ENCODE results near the gene CYP2R1. TPM values are rescaled to one million over a fixed set of nuclear protein-coding genes. Genes with fewer than 3 reads are reported as not detected.
A peak's percentile ranks its signal among the peaks of the same experiment; 100 is the strongest.
"Not testable (repeated sequence)": the region's sequence is repeated elsewhere in the genome, so short reads cannot be mapped to it uniquely, and the experiment has no call there.

The CYP2R1 gene
- total RNA-seq, 2 donors from 2014 or later: 7.6 to 29.1 TPM

DNA sequence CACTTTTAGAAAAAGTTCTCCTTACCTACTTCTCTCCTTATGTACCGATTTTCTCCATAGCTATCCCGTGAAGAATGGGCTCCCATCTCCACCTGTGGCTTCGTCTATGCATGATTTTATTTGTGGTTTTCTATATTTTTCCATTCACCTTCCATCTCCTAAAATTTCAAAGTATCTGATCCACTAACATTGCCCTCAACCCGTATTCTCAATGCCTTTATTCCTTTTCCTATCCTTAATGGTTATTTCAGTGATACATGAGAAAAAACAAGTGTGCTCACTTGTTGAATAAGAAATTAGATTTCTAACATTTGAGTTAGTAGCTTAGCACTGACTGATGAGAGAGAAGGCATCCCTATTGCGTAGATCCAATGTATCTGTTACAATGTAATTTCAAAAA lies 16.9 kb downstream of the CYP2R1 start:
- no peak for TF ChIP-seq POLR2A (IDR thresholded peaks at IDR 0.05)
- TF ChIP-seq, protein P1, sequence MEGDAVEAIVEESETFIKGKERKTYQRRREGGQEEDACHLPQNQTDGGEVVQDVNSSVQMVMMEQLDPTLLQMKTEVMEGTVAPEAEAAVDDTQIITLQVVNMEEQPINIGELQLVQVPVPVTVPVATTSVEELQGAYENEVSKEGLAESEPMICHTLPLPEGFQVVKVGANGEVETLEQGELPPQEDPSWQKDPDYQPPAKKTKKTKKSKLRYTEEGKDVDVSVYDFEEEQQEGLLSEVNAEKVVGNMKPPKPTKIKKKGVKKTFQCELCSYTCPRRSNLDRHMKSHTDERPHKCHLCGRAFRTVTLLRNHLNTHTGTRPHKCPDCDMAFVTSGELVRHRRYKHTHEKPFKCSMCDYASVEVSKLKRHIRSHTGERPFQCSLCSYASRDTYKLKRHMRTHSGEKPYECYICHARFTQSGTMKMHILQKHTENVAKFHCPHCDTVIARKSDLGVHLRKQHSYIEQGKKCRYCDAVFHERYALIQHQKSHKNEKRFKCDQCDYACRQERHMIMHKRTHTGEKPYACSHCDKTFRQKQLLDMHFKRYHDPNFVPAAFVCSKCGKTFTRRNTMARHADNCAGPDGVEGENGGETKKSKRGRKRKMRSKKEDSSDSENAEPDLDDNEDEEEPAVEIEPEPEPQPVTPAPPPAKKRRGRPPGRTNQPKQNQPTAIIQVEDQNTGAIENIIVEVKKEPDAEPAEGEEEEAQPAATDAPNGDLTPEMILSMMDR (IDR thresholded peaks at IDR 0.05): no peak
- intact Hi-C loops (cut with DNase I): no loop called here
- H3K4me3 ChIP-seq: no peak overlapping the region
- H3K4me1 ChIP-seq: no peaks in the 10 kb centered on the region
- no peak for ATAC-seq
- H3K27ac ChIP-seq: no peak overlapping the region
- no peaks in the 10 kb centered on the region for H3K9me3 ChIP-seq
- WGBS, 2 donors: 92 to 94% methylated on average over 5 of the region's 5 CpGs
- H3K36me3 ChIP-seq (replicated peaks in 1 of 2; ENCODE audit: insufficient read depth in 1 of 2, low read depth in 2 of 2): no peaks in the 10 kb centered on the region
- no peaks in the 10 kb centered on the region for H3K27me3 ChIP-seq
- no peak for DNase-seq

DNA sequence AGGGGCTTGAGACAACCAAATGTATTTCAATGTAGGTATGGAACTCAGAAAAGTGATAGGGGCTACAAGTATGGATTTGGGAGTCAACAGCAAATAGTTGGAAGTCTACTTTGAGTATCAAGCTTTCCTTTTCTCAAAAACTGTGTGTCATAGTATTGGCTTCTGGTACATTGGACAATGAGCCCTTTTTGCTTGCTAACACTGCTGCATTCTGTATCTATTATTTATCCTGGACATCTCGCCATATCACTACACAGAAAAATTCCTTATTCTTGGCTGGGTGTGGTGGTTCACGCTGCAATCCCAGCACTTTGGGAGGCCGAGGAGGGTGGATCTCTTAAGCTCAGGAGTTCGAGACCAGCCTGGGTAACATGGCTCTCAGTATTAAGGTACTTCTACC lies 18.4 kb downstream of the CYP2R1 start:
- H3K27ac ChIP-seq: no peak overlapping the region
- intact Hi-C loops (cut with DNase I): no loop called here
- DNase-seq: no peak
- no peaks in the 10 kb centered on the region for H3K36me3 ChIP-seq (replicated peaks in 1 of 2; ENCODE audit: insufficient read depth in 1 of 2, low read depth in 2 of 2)
- H3K27me3 ChIP-seq: no peaks in the 10 kb centered on the region
- WGBS, 2 donors: 93 to 95% methylated on average over 4 of the region's 4 CpGs
- no peak for TF ChIP-seq POLR2A (IDR thresholded peaks at IDR 0.05)
- TF ChIP-seq, protein P1 (IDR thresholded peaks at IDR 0.05): no peak
- H3K4me3 ChIP-seq: no peak overlapping the region
- no peak for ATAC-seq
- no peaks in the 10 kb centered on the region for H3K9me3 ChIP-seq
- H3K4me1 ChIP-seq: no peaks in the 10 kb centered on the region

- no peak for DNase-seq
- no peaks in the 10 kb centered on the region for H3K36me3 ChIP-seq (replicated peaks in 1 of 2; ENCODE audit: insufficient read depth in 1 of 2, low read depth in 2 of 2)
- H3K4me1 ChIP-seq: no peaks in the 10 kb centered on the region
- H3K27me3 ChIP-seq: no peaks in the 10 kb centered on the region
- no peaks in the 10 kb centered on the region for H3K9me3 ChIP-seq
- no peak overlapping the region for H3K4me3 ChIP-seq
- no peak for TF ChIP-seq POLR2A (IDR thresholded peaks at IDR 0.05)
- TF ChIP-seq, protein P1 (IDR thresholded peaks at IDR 0.05): no peak
- no peak for ATAC-seq
- H3K27ac ChIP-seq: no peak overlapping the region
- intact Hi-C loops (cut with DNase I): no loop called here
Measured at GRCh38 chr11:14872032-14872431, 20.0 kb downstream of the CYP2R1 start.

DNA sequence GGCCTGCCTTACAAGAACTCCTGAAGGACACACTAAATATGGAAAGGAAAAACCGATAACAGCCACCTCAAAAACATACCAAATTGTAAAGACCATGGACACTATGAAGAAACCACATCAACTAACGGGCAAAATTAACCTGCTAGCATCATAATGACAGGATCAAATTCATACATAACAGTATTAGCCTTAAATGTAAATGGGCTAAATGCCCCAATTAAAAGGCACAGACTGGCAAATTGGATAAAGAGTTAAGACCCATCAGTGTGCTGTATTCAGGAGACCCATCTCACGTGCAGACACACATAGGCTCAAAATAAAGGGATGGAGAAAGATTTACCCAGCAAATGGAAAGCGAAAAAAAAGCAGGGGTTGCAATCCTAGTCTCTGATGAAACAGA lies 28.3 kb downstream of the CYP2R1 start:
- H3K27me3 ChIP-seq; intact Hi-C loops (cut with DNase I); H3K4me1 ChIP-seq; DNase-seq; H3K4me3 ChIP-seq; H3K36me3 ChIP-seq (replicated peaks in 1 of 2; ENCODE audit: insufficient read depth in 1 of 2, low read depth in 2 of 2); ATAC-seq; H3K27ac ChIP-seq; H3K9me3 ChIP-seq: not testable (repeated sequence)
- 92 to 100% methylated on average over 4 of the region's 4 CpGs for WGBS, 2 donors

DNA sequence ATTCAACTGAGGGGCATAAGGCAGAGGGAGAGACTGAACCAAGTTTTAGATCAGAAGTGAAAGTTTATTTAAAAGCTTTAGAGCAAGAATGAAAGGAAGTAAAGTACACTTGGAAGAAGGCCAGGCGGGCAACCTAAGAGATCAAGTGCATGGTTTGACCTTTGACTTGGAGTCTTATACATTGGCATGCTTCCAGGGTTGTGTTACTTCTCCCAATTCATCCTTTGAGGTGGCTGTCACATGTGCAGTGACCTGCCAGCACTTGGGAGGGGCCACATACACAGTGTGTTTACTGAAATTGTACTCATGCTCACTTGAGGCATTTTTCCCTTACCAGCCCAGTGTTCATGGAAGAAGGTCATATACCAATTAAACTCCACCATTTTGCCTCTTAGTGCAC lies 30.4 kb downstream of the CYP2R1 start:
- DNase-seq (peak in 2 of 4 donors; percentile 2 to 15), ATAC-seq (no peak)
- 84 to 91% methylated on average over 1 of the region's 1 CpG for WGBS, 2 donors
- Histone ChIP-seq H3K4me3 (no peak overlapping the region), H3K4me1 (no peaks in the 10 kb centered on the region), H3K27ac (no peak overlapping the region), H3K9me3 (no peaks in the 10 kb centered on the region), H3K27me3 (no peaks in the 10 kb centered on the region), H3K36me3 (replicated peaks in 1 of 2; ENCODE audit: insufficient read depth in 1 of 2, low read depth in 2 of 2) (no peaks in the 10 kb centered on the region)
- TF ChIP-seq, protein P1 (IDR thresholded peaks at IDR 0.05): no peak
- TF ChIP-seq POLR2A (IDR thresholded peaks at IDR 0.05): no peak
- intact Hi-C loops (cut with DNase I): no loop called here

Data from body of pancreas (tissue), 4 donors.